ENCODE results near the gene SPATA6L. TPM values are rescaled to one million over a fixed set of nuclear protein-coding genes. Genes with fewer than 3 reads are reported as not detected.

The SPATA6L gene
- total and polyA plus RNA-seq, 2 of the 4 experiments (the other 2 are of a cell fraction) = 0.18 to 0.84 TPM

GRCh38 chr9:4686112-4686511, 19.8 kb upstream of the SPATA6L start:
- CTCF ChIA-PET = interaction anchor here (0.5 kb wide), 2 partner anchors 33 to 42 kb away, joined by 3 read pairs; no protein-coding TSS in a partner anchor
- peaks cover 10% of the 10 kb centered on the region for H3K9me1 ChIP-seq (ENCODE audit: insufficient read depth, low read length)
- H4K5ac ChIP-seq (ENCODE audit: low read depth, low read length) = no peak overlapping the region
- H2AK5ac ChIP-seq (ENCODE audit: low read depth, low read length) = no peak overlapping the region
- H4K20me1 ChIP-seq (ENCODE audit: insufficient read depth, low read length) = peaks cover 7% of the 10 kb centered on the region; the same call in 1 of the 2 replicates
- no peak overlapping the region for H2BK120ac ChIP-seq (ENCODE audit: low read depth, low read length)
- peaks cover 20% of the 10 kb centered on the region for H3K36me3 ChIP-seq (ENCODE audit: control insufficient read depth, insufficient read depth, low read length)
- intact Hi-C loops (cut with micrococcal nuclease) = no loop called here
- no peak overlapping the region for H3K18ac ChIP-seq (ENCODE audit: low read depth, low read length)
- DNase-seq (peak; percentile 74), ATAC-seq (ENCODE audit: low read depth) (peak; percentile 96)
- no peaks in the 10 kb centered on the region for H3K27me3 ChIP-seq (ENCODE audit: control insufficient read depth, insufficient read depth, low read length)
- H3K23ac ChIP-seq (ENCODE audit: low read depth, low read length) = peak overlapping the region; percentile 75; the same call in 1 of the 2 replicates
- WGBS, 2 experiments (ENCODE audit: extremely low coverage in 2 of 2, insufficient read length in 1 of 2) = 100% methylated on average over 1 of the region's 4 CpGs; no CpG with 5 or more reads in 1 of the 2 experiments
- no peak overlapping the region for H4K8ac ChIP-seq (ENCODE audit: low read depth in 2 of 2, low read length in 2 of 2)
- H3K9me3 ChIP-seq (ENCODE audit: control insufficient read depth, insufficient read depth, low read length) = no peaks in the 10 kb centered on the region
- no peak overlapping the region for H2BK15ac ChIP-seq (ENCODE audit: low read depth, low read length)
- H3K4me2 ChIP-seq (ENCODE audit: low read depth, low read length) = no peak overlapping the region
- H3K4me1 ChIP-seq (ENCODE audit: control insufficient read depth, insufficient read depth, low read length) = peaks cover 5% of the 10 kb centered on the region
- H2BK20ac ChIP-seq (ENCODE audit: low read depth, low read length) = no peak overlapping the region
- POLR2A ChIA-PET (ENCODE audit: unreplicated experiment) = no interaction called here
- in situ Hi-C loops (cut with MboI; ENCODE audit: low sequenced_read_pairs) = loop anchor here (25.0 kb wide), 1 partner anchor 574 kb away; no protein-coding TSS in a partner anchor
- H3K14ac ChIP-seq (replicated peaks; ENCODE audit: low read depth, low read length) = 0 out of 2 replicates have a peak overlapping the region, but pooled peaks have one; percentile 23
- no peak overlapping the region for H3K4ac ChIP-seq (ENCODE audit: low read depth, low read length)
- H4K91ac ChIP-seq (ENCODE audit: insufficient read depth, low read depth, low read length) = no peak overlapping the region
- no peak overlapping the region for H3K9ac ChIP-seq (ENCODE audit: low read depth, low read length)
- H3K56ac ChIP-seq (ENCODE audit: extremely low read depth, insufficient read depth, low read length) = no peak overlapping the region
- no peak overlapping the region for H2AFZ ChIP-seq (replicated peaks; ENCODE audit: low read length, poor library complexity)
- peak overlapping the region; percentile 41 for H2BK5ac ChIP-seq (ENCODE audit: low read depth, low read length, poor library complexity, severe bottlenecking)
- H3K4me3 ChIP-seq (ENCODE audit: insufficient read depth, low read depth, low read length) = no peak overlapping the region
- peak overlapping the region; percentile 25; the same call in 1 of the 2 replicates for H3K27ac ChIP-seq (ENCODE audit: insufficient read depth, low read length)
- H2AK9ac ChIP-seq (replicated peaks; ENCODE audit: low read depth, low read length, poor library complexity) = no peak overlapping the region
- TF ChIP-seq, protein P1, sequence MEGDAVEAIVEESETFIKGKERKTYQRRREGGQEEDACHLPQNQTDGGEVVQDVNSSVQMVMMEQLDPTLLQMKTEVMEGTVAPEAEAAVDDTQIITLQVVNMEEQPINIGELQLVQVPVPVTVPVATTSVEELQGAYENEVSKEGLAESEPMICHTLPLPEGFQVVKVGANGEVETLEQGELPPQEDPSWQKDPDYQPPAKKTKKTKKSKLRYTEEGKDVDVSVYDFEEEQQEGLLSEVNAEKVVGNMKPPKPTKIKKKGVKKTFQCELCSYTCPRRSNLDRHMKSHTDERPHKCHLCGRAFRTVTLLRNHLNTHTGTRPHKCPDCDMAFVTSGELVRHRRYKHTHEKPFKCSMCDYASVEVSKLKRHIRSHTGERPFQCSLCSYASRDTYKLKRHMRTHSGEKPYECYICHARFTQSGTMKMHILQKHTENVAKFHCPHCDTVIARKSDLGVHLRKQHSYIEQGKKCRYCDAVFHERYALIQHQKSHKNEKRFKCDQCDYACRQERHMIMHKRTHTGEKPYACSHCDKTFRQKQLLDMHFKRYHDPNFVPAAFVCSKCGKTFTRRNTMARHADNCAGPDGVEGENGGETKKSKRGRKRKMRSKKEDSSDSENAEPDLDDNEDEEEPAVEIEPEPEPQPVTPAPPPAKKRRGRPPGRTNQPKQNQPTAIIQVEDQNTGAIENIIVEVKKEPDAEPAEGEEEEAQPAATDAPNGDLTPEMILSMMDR (conservative IDR thresholded peaks at IDR 0.05; ENCODE audit: low read depth, low read length) = no peak
- TF ChIP-seq, protein P2, sequence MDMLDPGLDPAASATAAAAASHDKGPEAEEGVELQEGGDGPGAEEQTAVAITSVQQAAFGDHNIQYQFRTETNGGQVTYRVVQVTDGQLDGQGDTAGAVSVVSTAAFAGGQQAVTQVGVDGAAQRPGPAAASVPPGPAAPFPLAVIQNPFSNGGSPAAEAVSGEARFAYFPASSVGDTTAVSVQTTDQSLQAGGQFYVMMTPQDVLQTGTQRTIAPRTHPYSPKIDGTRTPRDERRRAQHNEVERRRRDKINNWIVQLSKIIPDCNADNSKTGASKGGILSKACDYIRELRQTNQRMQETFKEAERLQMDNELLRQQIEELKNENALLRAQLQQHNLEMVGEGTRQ (IDR thresholded peaks at IDR 0.05; ENCODE audit: low read depth, low read length) = no peak
- TF ChIP-seq BHLHE40 (IDR thresholded peaks at IDR 0.05; ENCODE audit: low read depth, low read length) = peak; percentile 16; the same call in 1 of the 2 replicates
- TF ChIP-seq POLR2A (IDR thresholded peaks at IDR 0.05; ENCODE audit: low read depth, low read length) = no peak
- TF ChIP-seq MAZ (IDR thresholded peaks at IDR 0.05; ENCODE audit: borderline replicate concordance, low read depth, low read length) = no peak
- TF ChIP-seq FOS (IDR thresholded peaks at IDR 0.05; ENCODE audit: low read depth, low read length) = 0 out of 2 replicates have a peak, but pooled peaks have one; percentile 22
- TF ChIP-seq RAD21 (IDR thresholded peaks at IDR 0.05; ENCODE audit: low read length) = no peak
- TF ChIP-seq, protein P3, sequence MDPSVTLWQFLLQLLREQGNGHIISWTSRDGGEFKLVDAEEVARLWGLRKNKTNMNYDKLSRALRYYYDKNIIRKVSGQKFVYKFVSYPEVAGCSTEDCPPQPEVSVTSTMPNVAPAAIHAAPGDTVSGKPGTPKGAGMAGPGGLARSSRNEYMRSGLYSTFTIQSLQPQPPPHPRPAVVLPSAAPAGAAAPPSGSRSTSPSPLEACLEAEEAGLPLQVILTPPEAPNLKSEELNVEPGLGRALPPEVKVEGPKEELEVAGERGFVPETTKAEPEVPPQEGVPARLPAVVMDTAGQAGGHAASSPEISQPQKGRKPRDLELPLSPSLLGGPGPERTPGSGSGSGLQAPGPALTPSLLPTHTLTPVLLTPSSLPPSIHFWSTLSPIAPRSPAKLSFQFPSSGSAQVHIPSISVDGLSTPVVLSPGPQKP (IDR thresholded peaks at IDR 0.05; ENCODE audit: borderline replicate concordance, low read depth, low read length) = no peak
- BruUV-seq (replicated peaks) = no TSS peak
- peaks cover 19 to 53% of the 10 kb centered on the region in 2 experiments for H3K79me1 ChIP-seq (ENCODE audit: low read depth in 1 of 2, low read length in 2 of 2)
- dilution Hi-C loops (cut with HindIII; ENCODE audit: low sequenced_read_pairs, unreplicated experiment) = no loop called here
